Adipocyte (in vitro differentiated cells): Measurements from ENCODE around the gene FAM168A.

Source experiments
- DNase-seq: peaks from one replicate; pipeline ENCODE4 v3.0.0-alpha.2; 2015; ENCODE audit warnings: low read depth
- H3K27me3 ChIP-seq: replicated peaks from 2 replicates; pipeline ENCODE4 v1.7.0; 2013; ENCODE audit warnings: mild to moderate bottlenecking, low read length, moderate library complexity; ENCODE audit not compliant: control insufficient read depth, insufficient read depth
- H3K36me3 ChIP-seq: 2 replicates; pipeline ENCODE4 v1.7.0; 2013; ENCODE audit warnings: low read length, mild to moderate bottlenecking, moderate library complexity; ENCODE audit not compliant: control insufficient read depth, insufficient read depth, severe bottlenecking
- H3K4me1 ChIP-seq: 2 replicates; pipeline ENCODE4 v1.7.0; 2013; ENCODE audit warnings: mild to moderate bottlenecking, low read length, moderate library complexity; ENCODE audit not compliant: control insufficient read depth, insufficient read depth
- H3K4me3 ChIP-seq: 2 replicates; pipeline ENCODE4 v1.7.0; 2013; ENCODE audit warnings: mild to moderate bottlenecking, low read length, moderate library complexity
- H3K9ac ChIP-seq: 2 replicates; pipeline ENCODE4 v1.7.0; 2013; ENCODE audit warnings: mild to moderate bottlenecking, low read length, moderate library complexity
- H3K9me3 ChIP-seq: 2 replicates; pipeline ENCODE4 v1.7.0; 2013; ENCODE audit warnings: mild to moderate bottlenecking, low read length, moderate library complexity; ENCODE audit not compliant: control insufficient read depth

FAM168A gene

GRCh38 chr11:73597956-73598718, at the start of gene FAM168A:
Gene FAM168A, minus strand, starts transcription at chr11:73598112. Its CDS starts 129,638 bp downstream, at chr11:73468474.
- H3K4me1 ChIP-seq, result peaks cover 10% of the 10 kb centered on the region
- peak within 1 kb of the TSS; percentile 93 for H3K9ac ChIP-seq
- no peaks in the 10 kb centered on the region for H3K27me3 ChIP-seq
- peak; percentile 98 for DNase-seq
- no peaks in the 10 kb centered on the region for H3K9me3 ChIP-seq
- peak within 1 kb of the TSS; percentile 97 for H3K4me3 ChIP-seq
- H3K36me3 ChIP-seq, result no peaks in the 10 kb centered on the region

- Histone ChIP-seq H3K9me3 (peaks cover 2% of the 10 kb centered on the region), H3K4me3 (no peak overlapping the region)
Observed at GRCh38 chr11:73647459-73648100, 49.7 kb upstream of the FAM168A start.

GRCh38 chr11:73645972-73646631, 48.2 kb upstream of the FAM168A start, which contains the start of gene PLEKHB1:
Gene PLEKHB1, plus strand, starts transcription at chr11:73646581. Its CDS starts 28 bp downstream, at chr11:73646609.
- Histone ChIP-seq H3K4me3 (no peak within 1 kb of the TSS), H3K9ac (no peak within 1 kb of the TSS), H3K9me3 (peaks cover 2% of the 10 kb centered on the region), H3K36me3 (no peaks in the 10 kb centered on the region), H3K4me1 (peaks cover 5% of the 10 kb centered on the region), H3K27me3 (peaks cover 6% of the 10 kb centered on the region)
- DNase-seq, result no peak

More at GRCh38 chr11:73647459-73648100, 49.7 kb upstream of the FAM168A start:
- H3K36me3 ChIP-seq, result no peaks in the 10 kb centered on the region
- peak; percentile 87 for DNase-seq
- H3K27me3 ChIP-seq, result peaks cover 6% of the 10 kb centered on the region
- H3K4me1 ChIP-seq, result peaks cover 5% of the 10 kb centered on the region
- H3K9ac ChIP-seq, result no peak overlapping the region

- H3K27me3 ChIP-seq, result peaks cover 4% of the 10 kb centered on the region
- no peak for DNase-seq
- H3K4me1 ChIP-seq, result peaks cover 11% of the 10 kb centered on the region
- no peak overlapping the region for H3K4me3 ChIP-seq
- peaks cover 2% of the 10 kb centered on the region for H3K9me3 ChIP-seq
- no peak overlapping the region for H3K9ac ChIP-seq
- H3K36me3 ChIP-seq, result no peaks in the 10 kb centered on the region
Observed at GRCh38 chr11:73645121-73645969, 47.4 kb upstream of the FAM168A start.

DNA sequence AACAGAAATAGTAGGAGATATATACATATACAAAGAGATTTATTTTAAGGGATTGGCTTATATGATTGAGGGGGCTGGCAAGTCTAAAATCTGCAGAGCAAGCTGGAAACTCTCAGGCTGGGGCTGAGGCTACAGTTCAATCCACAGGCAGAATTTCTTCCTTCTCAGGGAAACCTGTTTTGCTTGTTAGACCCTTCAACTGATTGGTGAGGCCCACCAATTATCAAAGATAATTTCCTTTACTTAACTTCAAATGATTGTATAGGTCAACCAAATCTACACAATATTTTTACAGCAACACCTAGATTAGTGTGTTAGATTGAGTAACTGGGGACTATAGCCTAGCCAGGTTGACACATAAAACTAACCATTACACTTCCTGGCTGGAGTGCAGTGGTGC, 43.8 kb upstream of the FAM168A start:
- H3K36me3 ChIP-seq, result no peaks in the 10 kb centered on the region
- H3K4me1 ChIP-seq, result peaks cover 12% of the 10 kb centered on the region
- H3K9ac ChIP-seq, result no peak overlapping the region
- no peak overlapping the region for H3K4me3 ChIP-seq
- no peaks in the 10 kb centered on the region for H3K27me3 ChIP-seq
- DNase-seq, result no peak
- H3K9me3 ChIP-seq, result no peaks in the 10 kb centered on the region

DNA sequence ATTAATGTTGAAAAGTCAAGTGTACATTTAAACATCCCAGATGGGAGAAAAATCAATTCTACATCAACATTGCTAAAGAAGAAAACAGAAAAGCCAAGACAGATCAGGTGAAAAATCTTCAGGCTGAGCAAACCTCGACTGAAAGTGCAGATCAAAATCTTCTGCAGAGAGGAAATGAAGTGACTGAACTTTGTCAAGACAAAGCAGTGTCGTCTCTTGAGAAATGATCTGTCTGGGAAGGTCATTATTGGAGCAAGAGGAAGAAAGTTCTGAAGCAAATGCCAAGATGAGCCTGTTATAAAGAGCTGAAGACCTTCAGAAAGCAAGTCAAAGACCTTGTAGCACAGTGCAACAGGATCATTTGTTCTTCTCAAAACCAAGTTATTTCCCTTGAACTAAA, 42.7 kb upstream of the FAM168A start:
- Histone ChIP-seq H3K4me3 (no peak overlapping the region), H3K27me3 (no peaks in the 10 kb centered on the region), H3K9ac (no peak overlapping the region), H3K9me3 (no peaks in the 10 kb centered on the region), H3K36me3 (no peaks in the 10 kb centered on the region), H3K4me1 (peaks cover 9% of the 10 kb centered on the region)
- DNase-seq, result no peak

GRCh38 chr11:73637012-73637411, 39.1 kb upstream of the FAM168A start:
- H3K36me3 ChIP-seq, result no peaks in the 10 kb centered on the region
- H3K9me3 ChIP-seq, result no peaks in the 10 kb centered on the region
- no peak for DNase-seq
- no peak overlapping the region for H3K4me3 ChIP-seq
- H3K27me3 ChIP-seq, result no peaks in the 10 kb centered on the region
- H3K4me1 ChIP-seq, result peaks cover 8% of the 10 kb centered on the region
- H3K9ac ChIP-seq, result no peak overlapping the region

- Histone ChIP-seq H3K36me3 (no peaks in the 10 kb centered on the region), H3K4me3 (no peak overlapping the region), H3K9me3 (no peaks in the 10 kb centered on the region), H3K4me1 (peaks cover 8% of the 10 kb centered on the region), H3K27me3 (no peaks in the 10 kb centered on the region), H3K9ac (no peak overlapping the region)
- no peak for DNase-seq
Observed at GRCh38 chr11:73636249-73636648, 38.3 kb upstream of the FAM168A start.

- Histone ChIP-seq H3K27me3 (no peaks in the 10 kb centered on the region), H3K9me3 (no peaks in the 10 kb centered on the region), H3K36me3 (no peaks in the 10 kb centered on the region), H3K4me1 (peaks cover 5% of the 10 kb centered on the region), H3K4me3 (no peak overlapping the region), H3K9ac (no peak overlapping the region)
- no peak for DNase-seq
Observed at GRCh38 chr11:73635721-73636120, 37.8 kb upstream of the FAM168A start.

DNA sequence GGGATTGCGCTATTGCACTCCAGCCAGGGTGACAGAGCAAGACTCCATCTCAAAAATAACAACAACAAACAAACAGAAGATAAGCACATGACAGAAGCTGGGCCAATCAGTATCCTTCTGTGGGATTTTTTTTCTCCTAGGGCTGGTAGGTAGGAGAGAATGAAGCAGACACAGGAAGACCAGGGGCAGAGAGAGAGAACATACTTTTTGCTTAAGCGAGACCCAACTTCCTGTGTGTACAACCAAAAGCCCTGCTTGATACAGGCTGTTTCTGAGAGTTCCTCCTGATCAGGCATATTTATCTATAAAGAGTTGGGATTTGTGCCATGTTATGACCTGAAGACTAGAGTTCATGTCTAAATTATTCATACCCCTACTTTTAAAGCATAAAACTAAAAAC, 36.1 kb upstream of the FAM168A start:
- no peak for DNase-seq
- H3K4me3 ChIP-seq, result no peak overlapping the region

More for the DNA sequence above, 36.1 kb upstream of the FAM168A start:
- Histone ChIP-seq H3K9ac (no peak overlapping the region), H3K27me3 (no peaks in the 10 kb centered on the region), H3K9me3 (no peaks in the 10 kb centered on the region), H3K36me3 (no peaks in the 10 kb centered on the region), H3K4me1 (no peaks in the 10 kb centered on the region)
